GM18907 (cell line): ENCODE results near the gene CDH7.

Experiments
- ATAC-seq: cut with Tn5 transposase; IDR thresholded peaks from one replicate; pipeline ENCODE4 v1.9.1; 2021; ENCODE audit warnings: mild to moderate bottlenecking, moderate library complexity; ENCODE audit not compliant: unreplicated experiment

The CDH7 gene

DNA sequence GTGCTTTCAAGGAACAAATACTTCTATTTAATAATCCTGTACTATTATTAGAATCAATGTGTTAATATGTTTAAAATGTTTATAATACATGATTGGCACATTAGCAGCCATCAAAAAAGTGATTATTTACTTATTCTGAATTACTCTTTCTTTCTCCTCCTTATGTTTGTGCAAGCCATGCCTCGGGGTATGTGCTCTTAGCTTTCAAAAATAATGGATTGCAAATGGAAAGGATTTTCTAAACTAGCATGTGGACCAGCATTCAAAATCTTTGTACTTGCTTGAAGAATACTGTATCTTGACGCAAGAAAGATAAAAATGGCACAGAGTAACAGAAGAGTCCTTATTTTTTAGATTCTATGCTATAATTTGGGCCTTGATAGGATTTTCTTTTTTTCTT, 156.5 kb downstream of the CDH7 start:
- ATAC-seq = no peak

GRCh38 chr18:65919018-65919417, 168.2 kb downstream of the CDH7 start:
- no peak for ATAC-seq

GRCh38 chr18:65919663-65920062, 168.9 kb downstream of the CDH7 start:
- no peak for ATAC-seq

DNA sequence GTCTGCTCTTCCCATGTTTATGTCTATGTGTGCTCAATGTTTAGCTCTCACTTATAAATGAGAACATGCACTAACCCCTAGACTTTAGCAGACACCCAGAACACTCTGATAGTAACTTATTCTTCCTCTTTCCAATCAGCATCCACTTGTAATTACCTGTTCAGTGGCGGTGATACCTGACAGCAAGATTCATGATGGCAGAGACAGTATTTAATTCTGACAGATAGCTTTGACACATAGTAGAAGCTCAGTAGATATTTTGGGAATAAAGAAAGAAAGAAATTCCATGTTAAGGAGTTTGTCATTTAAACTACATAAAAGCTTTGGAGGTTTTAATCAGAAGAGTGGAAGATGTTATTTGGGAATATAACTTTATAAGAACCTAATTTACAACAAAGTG, 171.3 kb downstream of the CDH7 start:
- no peak for ATAC-seq

GRCh38 chr18:65924904-65925303, 174.1 kb downstream of the CDH7 start:
- ATAC-seq = no peak

GRCh38 chr18:65934874-65935273, 184.1 kb downstream of the CDH7 start:
- no peak for ATAC-seq

DNA sequence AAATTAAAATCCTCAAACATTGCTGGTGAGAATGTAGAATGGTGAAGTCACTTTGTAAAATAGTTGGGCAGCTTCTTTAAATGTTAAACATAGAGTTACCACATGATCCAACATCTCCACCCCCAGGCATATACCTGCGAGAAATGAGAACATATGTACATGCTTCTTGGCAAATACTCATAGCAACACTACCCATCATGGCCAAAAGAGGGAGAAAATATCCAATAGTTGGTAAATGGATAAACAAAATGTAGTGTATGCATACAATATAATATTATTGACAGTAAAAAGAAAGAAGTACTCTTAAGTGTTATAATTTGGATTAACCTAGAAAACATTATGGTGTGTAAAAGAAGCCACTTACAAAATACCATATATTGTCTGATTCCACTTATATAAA, 185.9 kb downstream of the CDH7 start:
- ATAC-seq = no peak

DNA sequence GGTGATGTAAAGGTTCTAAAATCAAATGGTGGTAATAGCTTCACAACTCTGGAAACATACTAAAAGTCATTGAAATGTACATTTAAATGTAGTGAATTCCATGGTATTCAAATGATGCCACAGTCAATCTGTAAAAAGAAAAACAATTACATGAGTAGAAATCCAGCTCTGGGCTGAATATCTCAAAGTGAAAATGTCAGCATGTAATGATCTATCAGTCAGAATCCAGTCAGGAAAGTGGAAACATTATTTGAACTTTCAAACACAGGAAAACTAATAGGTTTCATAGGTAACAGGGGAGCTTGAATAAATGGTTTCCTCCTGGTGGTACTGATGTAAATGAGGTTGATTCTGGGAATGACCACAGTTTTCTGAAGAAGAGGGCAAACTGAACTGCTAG, 186.4 kb downstream of the CDH7 start:
- ATAC-seq = no peak

- ATAC-seq = no peak
These were observed 188.0 kb downstream of the CDH7 start for GRCh38 chr18:65938592-65939372.
